SIG-M5 (cell line): ENCODE results near the gene MAPT.

Experiments used
- DNase-seq: peaks from one replicate; lab custom pipeline; 2025; lab: John Stamatoyannopoulos, UW

Gene MAPT

GRCh38 chr17:46028981-46029565, 134.7 kb downstream of the MAPT start:
- no peak for DNase-seq

- no peak for DNase-seq
Measured at GRCh38 chr17:46029627-46030026, 135.3 kb downstream of the MAPT start.

- no peak for DNase-seq
Measured at GRCh38 chr17:46030752-46031151, 136.4 kb downstream of the MAPT start.

GRCh38 chr17:46031440-46031839, 137.1 kb downstream of the MAPT start:
- DNase-seq: no peak

GRCh38 chr17:46031920-46032319, 137.6 kb downstream of the MAPT start:
- DNase-seq: no peak

GRCh38 chr17:46032909-46033308, 138.6 kb downstream of the MAPT start:
- DNase-seq: no peak

GRCh38 chr17:46033392-46033791, 139.0 kb downstream of the MAPT start:
- no peak for DNase-seq

- no peak for DNase-seq
Measured at GRCh38 chr17:46035112-46035818, 140.9 kb downstream of the MAPT start.

- DNase-seq: no peak
Measured at GRCh38 chr17:46036491-46036890, 142.1 kb downstream of the MAPT start.

- DNase-seq: no peak
Measured at GRCh38 chr17:46037722-46038255, 143.4 kb downstream of the MAPT start.

GRCh38 chr17:46038414-46038813, 144.1 kb downstream of the MAPT start:
- DNase-seq: no peak

GRCh38 chr17:46038937-46039336, 144.6 kb downstream of the MAPT start:
- DNase-seq: no peak

- no peak for DNase-seq
Measured at GRCh38 chr17:46039592-46040186, 145.3 kb downstream of the MAPT start.

GRCh38 chr17:46042246-46042645, 147.9 kb downstream of the MAPT start:
- no peak for DNase-seq

- DNase-seq: no peak
Measured at GRCh38 chr17:46042925-46043324, 148.6 kb downstream of the MAPT start.

- DNase-seq: no peak
Measured at GRCh38 chr17:46043606-46044005, 149.3 kb downstream of the MAPT start.

- DNase-seq: no peak
Measured at GRCh38 chr17:46044286-46044928, 150.1 kb downstream of the MAPT start.

GRCh38 chr17:46044989-46045388, 150.6 kb downstream of the MAPT start:
- no peak for DNase-seq

- no peak for DNase-seq
Measured at GRCh38 chr17:46045639-46046038, 151.3 kb downstream of the MAPT start.

GRCh38 chr17:46046957-46047356, 152.6 kb downstream of the MAPT start:
- no peak for DNase-seq

GRCh38 chr17:46047398-46047797, 153.0 kb downstream of the MAPT start:
- no peak for DNase-seq

- no peak for DNase-seq
Measured at GRCh38 chr17:46047856-46048255, 153.5 kb downstream of the MAPT start.

- no peak for DNase-seq
Measured at GRCh38 chr17:46049656-46050055, 155.3 kb downstream of the MAPT start.
